Pancreas (tissue), 10 donors: ENCODE measurements around the gene ASNSD1. TPM values are rescaled to one million over a fixed set of nuclear protein-coding genes. Genes with fewer than 3 reads are reported as not detected.

ENCODE experiments used
- ATAC-seq, 4 donors: fragments of 200-7000 bp; cut with Tn5 transposase; one replicate each; pipeline versions ENCODE4 v1.8.0 to v1.9.1; 2020; ENCODE audit warnings: mild to moderate bottlenecking in 4 of 4, moderate library complexity in 4 of 4
- DNase-seq, 6 donors: peaks; one replicate each; pipeline ENCODE4 v3.0.0-alpha.2; 2020
- FAIRE-seq: peaks from 2 replicates; lab custom pipeline; 2012; peaks lifted over from hg19 to GRCh38; lab: Jason Lieb, UNC
- H3K27ac ChIP-seq, 4 donors: fragments of 200-600 bp; sonication (generic); 1 replicate in 3 of 4; 2 replicates in 1 of 4; pipeline versions ENCODE4 v1.5.0 to v1.8.0; 2020
- H3K27me3 ChIP-seq, 4 donors: fragments of 200-600 bp; one replicate each; pipeline ENCODE4 v1.8.0; 2021
- H3K36me3 ChIP-seq, 3 donors: fragments of 200-600 bp; sonication (generic) in 1 of 3; one replicate each; pipeline versions ENCODE4 v1.5.0 to v1.8.0; 2020 to 2021
- H3K4me1 ChIP-seq, 3 donors: fragments of 200-600 bp; one replicate each; pipeline ENCODE4 v1.8.0; 2021
- H3K4me3 ChIP-seq, 4 donors: fragments of 200-600 bp; sonication (generic) in 2 of 4; one replicate each; pipeline versions ENCODE4 v1.5.0 to v1.8.0; 2020 to 2021
- H3K9me3 ChIP-seq, 4 donors: fragments of 200-600 bp; one replicate each; pipeline ENCODE4 v1.8.0; 2021
- CTCF ChIP-seq, 4 donors: fragments of 200-600 bp; sonication (generic) in 3 of 4; IDR thresholded peaks; one replicate each; pipeline versions ENCODE4 v1.5.0 to v1.8.0; 2021; ENCODE audit warnings: antibody characterized with exemption in 4 of 4
- WGBS, 2 donors: extraction: QIAGEN DNeasy Blood & Tissue Kit; methylation state at CpG; one replicate each; pipeline ENCODE4 v1.1.7; 2013; 5-methylcytosine and 5-hydroxymethylcytosine counted together
- intact Hi-C, 3 donors: fragments of 100-400 bp; cut with DNase I; formaldehyde crosslinking; loops; one replicate each; pipeline versions ENCODE4 v1.11.1 to v1.14.2; 2022
- polyA plus RNA-seq, 2 donors: library from polyadenylated mRNA; stranded (reverse); fragments of 200-250 nt; gene quantifications; one replicate each; pipeline ENCODE4 v1.2.3, GENCODE V29; 2013
- total RNA-seq, 6 donors: library from RNA; stranded (reverse); fragmentation: NEBNext Ultra II Directional in 4 of 6; extraction: Animal tissue kit (Norgen Biotek cat#: 25700) in 4 of 6; gene quantifications; one replicate each; pipeline versions ENCODE4 v1.2.1 to v1.2.4, GENCODE V29; 2021 to 2023
- donor health status: healthy with polysubstance abuse.
- donor health status: DM: no; HTN: no; CAD: no; lungs with moderate emphysema.
- donor health status: DM: no; HTN: no; CAD: no.
- donor health status: control.
- donor health status: control.
- donor health status: Bipolar disorder and iron deficiency.
- donor health status: DM: yes; HTN: yes; CAD: no.
- donor health status: DM: no; HTN: no; CAD: no.
- donor health status: DM: no; HTN: no; CAD: no.
- donor health status: DM: yes; HTN: yes; CAD: no.

ASNSD1 gene
- total and polyA plus RNA-seq, 8 donors = 12.6 to 22.8 (median 15.5) TPM

GRCh38 chr2:189633392-189633811 is 27.9 kb upstream of the ASNSD1 start:
- H3K36me3 ChIP-seq = no peaks in the 10 kb centered on the region
- no peaks in the 10 kb centered on the region for H3K9me3 ChIP-seq
- no peak overlapping the region for H3K4me3 ChIP-seq
- intact Hi-C loops = no loop called here
- no peaks in the 10 kb centered on the region for H3K4me1 ChIP-seq
- ATAC-seq (peak in 2 of 4 donors; percentile 34 to 53), FAIRE-seq (no peak), DNase-seq (no peak)
- no peak overlapping the region for H3K27ac ChIP-seq
- peak in 2 of 4 donors; percentile 23 to 29 for TF ChIP-seq CTCF (IDR thresholded peaks at IDR 0.05)
- WGBS, 2 donors = 45 to 51% methylated on average over 5 of the region's 5 CpGs
- H3K27me3 ChIP-seq = no peaks in the 10 kb centered on the region

- TF ChIP-seq CTCF (IDR thresholded peaks at IDR 0.05) = no peak
- Histone ChIP-seq H3K9me3 (no peaks in the 10 kb centered on the region), H3K4me1 (no peaks in the 10 kb centered on the region), H3K27ac (no peak overlapping the region), H3K4me3 (no peak overlapping the region), H3K36me3 (no peaks in the 10 kb centered on the region), H3K27me3 (no peaks in the 10 kb centered on the region)
- FAIRE-seq (no peak), DNase-seq (no peak), ATAC-seq (no peak)
- 41 to 47% methylated on average over 2 of the region's 2 CpGs for WGBS, 2 donors
- intact Hi-C loops = no loop called here
These were observed 25.9 kb upstream of the ASNSD1 start for GRCh38 chr2:189635353-189635752.

- no peak for FAIRE-seq
- WGBS, 2 donors = 89 to 94% methylated on average over 4 of the region's 4 CpGs
- TF ChIP-seq CTCF (IDR thresholded peaks at IDR 0.05) = no peak
- Histone ChIP-seq H3K27me3 (no peaks in the 10 kb centered on the region), H3K9me3 (no peaks in the 10 kb centered on the region), H3K4me3 (no peak overlapping the region), H3K36me3 (no peaks in the 10 kb centered on the region), H3K27ac (no peak overlapping the region), H3K4me1 (no peaks in the 10 kb centered on the region)
- DNase-seq = no peak
- intact Hi-C loops = no loop called here
- ATAC-seq = no peak
These were observed 22.8 kb upstream of the ASNSD1 start for GRCh38 chr2:189638301-189639006.

- no peak for FAIRE-seq
- WGBS, 2 donors = 44 to 45% methylated on average over 3 of the region's 3 CpGs
- intact Hi-C loops = no loop called here
- no peak for TF ChIP-seq CTCF (IDR thresholded peaks at IDR 0.05)
- no peaks in the 10 kb centered on the region for H3K4me1 ChIP-seq
- H3K27me3 ChIP-seq = no peaks in the 10 kb centered on the region
- ATAC-seq = peak in 3 of 4 donors; percentile 43 to 54 (median 44)
- no peaks in the 10 kb centered on the region for H3K9me3 ChIP-seq
- no peak overlapping the region for H3K4me3 ChIP-seq
- H3K27ac ChIP-seq = no peak overlapping the region
- DNase-seq = no peak
- no peaks in the 10 kb centered on the region for H3K36me3 ChIP-seq
These were observed 22.2 kb upstream of the ASNSD1 start for GRCh38 chr2:189639007-189639609.

GRCh38 chr2:189641002-189641401 is 20.3 kb upstream of the ASNSD1 start:
- Histone ChIP-seq H3K4me3 (no peak overlapping the region), H3K27ac (no peak overlapping the region), H3K36me3 (no peaks in the 10 kb centered on the region), H3K4me1 (no peaks in the 10 kb centered on the region), H3K27me3 (no peaks in the 10 kb centered on the region), H3K9me3 (no peaks in the 10 kb centered on the region)
- no peak for FAIRE-seq
- intact Hi-C loops = no loop called here
- no peak for ATAC-seq
- DNase-seq = no peak
- 21 to 45% methylated on average over 1 of the region's 1 CpG for WGBS, 2 donors
- no peak for TF ChIP-seq CTCF (IDR thresholded peaks at IDR 0.05)
